Stomach (tissue), 9 donors: ENCODE results near the gene DHRS13. TPM values are rescaled to one million over a fixed set of nuclear protein-coding genes. Genes with fewer than 3 reads are reported as not detected.
"Not testable (repeated sequence)": the region's sequence is repeated elsewhere in the genome, so short reads cannot be mapped to it uniquely, and the experiment has no call there.

ENCODE experiments used
- DNase-seq, 2 donors: peaks; one replicate each; pipeline versions ENCODE4 v3.0.0 to v3.0.0-alpha.2; 2013 to 2019
- H3K27ac ChIP-seq, 5 donors: fragments of 200-600 bp in 4 of 5; sonication (generic) in 4 of 5; one replicate each; pipeline ENCODE4 v1.5.1; 2013 to 2019; ENCODE audit warnings: mild to moderate bottlenecking in 1 of 5, moderate library complexity in 1 of 5
- H3K27me3 ChIP-seq, 3 donors: fragments of 200-600 bp; sonication (generic); one replicate each; pipeline ENCODE4 v1.5.1; 2017 to 2019; ENCODE audit warnings: mixed run types in 1 of 3
- H3K36me3 ChIP-seq, 4 donors: fragments of 200-600 bp; sonication (generic); 1 replicate in 3 of 4; 2 replicates in 1 of 4; pipeline ENCODE4 v1.5.1; 2016 to 2019
- H3K4me1 ChIP-seq, 4 donors: fragments of 200-600 bp; sonication (generic); one replicate each; pipeline ENCODE4 v1.5.1; 2016 to 2019
- H3K4me3 ChIP-seq, 4 donors: fragments of 200-600 bp; sonication (generic) in 3 of 4; one replicate each; pipeline ENCODE4 v1.5.1; 2016 to 2019; ENCODE audit warnings: mild to moderate bottlenecking in 1 of 4
- H3K9me3 ChIP-seq, 4 donors: fragments of 200-600 bp; sonication (generic); one replicate each; pipeline ENCODE4 v1.5.1; 2016 to 2019
- CTCF ChIP-seq, 7 experiments: fragments of 450-650 bp in 4 of 7; fragments of 200-600 bp in 3 of 7; sonication (generic) in 3 of 7; IDR thresholded peaks; one replicate each; pipeline ENCODE4 v1.5.1; 2016 to 2019; ENCODE audit warnings: antibody characterized with exemption in 7 of 7, control low read depth in 2 of 7, mild to moderate bottlenecking in 1 of 7
- EP300 ChIP-seq: sonication (generic); formaldehyde crosslinking; IDR thresholded peaks from one replicate; pipeline ENCODE4 v1.6.1; 2017; ENCODE audit warnings: antibody characterized with exemption
- POLR2A ChIP-seq, 4 donors: fragments of 450-650 bp; IDR thresholded peaks; one replicate each; pipeline ENCODE4 v1.6.1; 2016; ENCODE audit warnings: antibody characterized with exemption in 4 of 4, control low read depth in 2 of 4, mild to moderate bottlenecking in 1 of 4, moderate library complexity in 1 of 4
- POLR2AphosphoS5 ChIP-seq, 3 donors: sonication (generic); formaldehyde crosslinking; IDR thresholded peaks; one replicate each; pipeline ENCODE4 v1.6.1; 2016; ENCODE audit warnings: antibody characterized with exemption in 3 of 3
- WGBS, 5 donors: extraction: QIAGEN DNeasy Blood & Tissue Kit in 3 of 5; methylation state at CpG; one replicate each; pipeline versions ENCODE4 v1.1.5 to v1.1.7; 2013 to 2018; 5-methylcytosine and 5-hydroxymethylcytosine counted together
- intact Hi-C: fragments of 100-400 bp; cut with DNase I; formaldehyde crosslinking; loops from one replicate; pipeline ENCODE4 v1.15.1; 2023; ENCODE audit warnings: low total_unique reads
- polyA plus RNA-seq, 3 donors: library from polyadenylated mRNA; stranded (reverse); fragments of 200-250 nt; gene quantifications; one replicate each; pipeline ENCODE4 v1.2.3, GENCODE V29; 2013
- total RNA-seq, 5 donors: library from RNA; depleted of rRNA; stranded (reverse); fragments of >200 nt; gene quantifications; one replicate each; pipeline versions ENCODE4 v1.1.0 to v1.2.3, GENCODE V29; 2014 to 2016
- donor health status: healthy with polysubstance abuse.
- donor health status: Bipolar disorder and iron deficiency.
- donor health status: healthy.

DHRS13 gene
- total and polyA plus RNA-seq, 8 donors, result 4.4 to 33.5 (median 8.3) TPM; not detected in 1

GRCh38 chr17:28940142-28940541 lies 37.3 kb upstream of the DHRS13 start:
- DNase-seq, result no peak
- no peaks in the 10 kb centered on the region for H3K27me3 ChIP-seq
- peaks cover 52 to 96% (median 75%) of the 10 kb centered on the region in 4 donors for H3K4me1 ChIP-seq
- WGBS, 5 donors, result 44 to 63% (median 54%) methylated on average over 3 of the region's 3 CpGs
- H3K27ac ChIP-seq, result peak overlapping the region in 1 of 5 donors; percentile 22
- no peaks in the 10 kb centered on the region for H3K9me3 ChIP-seq
- no peak overlapping the region for H3K4me3 ChIP-seq
- peaks cover 6 to 31% (median 12%) of the 10 kb centered on the region in 4 donors for H3K36me3 ChIP-seq
- TF ChIP-seq EP300, result no peak
- no peak for TF ChIP-seq CTCF (IDR thresholded peaks at IDR 0.05)
- no peak for TF ChIP-seq POLR2A (IDR thresholded peaks at IDR 0.05)
- no peak for TF ChIP-seq POLR2AphosphoS5 (IDR thresholded peaks at IDR 0.05)
- intact Hi-C loops, result no loop called here

GRCh38 chr17:28938552-28938951 lies 35.7 kb upstream of the DHRS13 start:
- TF ChIP-seq EP300 (no peak), POLR2AphosphoS5 (IDR thresholded peaks at IDR 0.05) (no peak), POLR2A (IDR thresholded peaks at IDR 0.05) (no peak), CTCF (IDR thresholded peaks at IDR 0.05) (no peak)
- H3K4me3 ChIP-seq, result no peak overlapping the region
- no peak for DNase-seq
- peaks cover 42 to 86% (median 66%) of the 10 kb centered on the region in 4 donors for H3K4me1 ChIP-seq
- peak overlapping the region in 1 of 5 donors; percentile 70 for H3K27ac ChIP-seq
- H3K9me3 ChIP-seq, result no peaks in the 10 kb centered on the region
- no peaks in the 10 kb centered on the region for H3K27me3 ChIP-seq
- intact Hi-C loops, result no loop called here
- peaks cover 6 to 22% (median 10%) of the 10 kb centered on the region in 4 donors for H3K36me3 ChIP-seq

- no peak overlapping the region for H3K4me3 ChIP-seq
- DNase-seq, result peak in 1 of 2 donors; percentile 69
- peaks cover 0 to 11% (median 6%) of the 10 kb centered on the region in 4 donors for H3K36me3 ChIP-seq
- intact Hi-C loops, result no loop called here
- peak in 1 of 3 donors; percentile 60 for TF ChIP-seq POLR2AphosphoS5 (IDR thresholded peaks at IDR 0.05)
- TF ChIP-seq EP300, result no peak
- H3K9me3 ChIP-seq, result no peaks in the 10 kb centered on the region
- peak overlapping the region; percentile 38 to 70 (median 59) for H3K27ac ChIP-seq
- peaks cover 42 to 80% (median 67%) of the 10 kb centered on the region in 4 donors for H3K4me1 ChIP-seq
- no peaks in the 10 kb centered on the region for H3K27me3 ChIP-seq
- 38 to 69% (median 44%) methylated on average over 5 of the region's 5 CpGs for WGBS, 5 donors
Observed at GRCh38 chr17:28937044-28937729, 34.3 kb upstream of the DHRS13 start.

GRCh38 chr17:28935744-28936460 lies 33.0 kb upstream of the DHRS13 start:
- H3K9me3 ChIP-seq, result no peaks in the 10 kb centered on the region
- H3K27me3 ChIP-seq, result no peaks in the 10 kb centered on the region
- H3K27ac ChIP-seq, result peak overlapping the region in 1 of 5 donors; percentile 70
- H3K4me1 ChIP-seq, result peaks cover 42 to 77% (median 61%) of the 10 kb centered on the region in 4 donors
- no peak overlapping the region for H3K4me3 ChIP-seq
- 86 to 91% (median 88%) methylated on average over 8 of the region's 8 CpGs for WGBS, 5 donors
- intact Hi-C loops, result no loop called here
- no peak for DNase-seq
- no peak for TF ChIP-seq EP300
- no peak for TF ChIP-seq POLR2AphosphoS5 (IDR thresholded peaks at IDR 0.05)
- no peak for TF ChIP-seq CTCF (IDR thresholded peaks at IDR 0.05)
- TF ChIP-seq POLR2A (IDR thresholded peaks at IDR 0.05), result no peak
- peaks cover 0 to 7% (median 1%) of the 10 kb centered on the region in 4 donors for H3K36me3 ChIP-seq

DNA sequence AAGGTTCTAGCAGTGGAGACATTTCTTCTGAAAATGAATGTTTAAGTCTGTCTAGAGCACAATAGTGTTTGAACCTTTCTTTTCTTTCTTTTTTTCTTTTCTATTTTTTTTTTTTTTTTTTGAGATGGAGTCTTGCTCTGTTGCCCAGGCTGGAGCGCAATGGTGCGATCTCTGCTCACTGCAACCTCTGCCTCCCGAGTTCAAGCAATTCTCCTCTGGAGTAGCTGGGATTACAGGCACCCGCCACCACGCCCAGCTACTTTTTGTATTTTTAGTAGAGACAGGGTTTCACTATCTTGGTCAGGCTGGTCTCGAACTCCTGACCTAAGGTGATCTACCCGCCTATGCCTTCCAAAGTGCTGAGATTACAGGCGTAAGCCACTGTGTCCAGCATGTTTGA lies 31.6 kb upstream of the DHRS13 start:
- H3K4me3 ChIP-seq, DNase-seq, H3K9me3 ChIP-seq, H3K27ac ChIP-seq, H3K36me3 ChIP-seq, intact Hi-C loops, H3K27me3 ChIP-seq: not testable (repeated sequence)
- WGBS, 5 donors, result 94 to 97% (median 96%) methylated on average over 8 of the region's 8 CpGs
- H3K4me1 ChIP-seq, result peaks cover 29 to 75% (median 54%) of the 10 kb centered on the region in 4 donors
